ENCODE results near the gene CLK1.

- TF ChIP-seq, protein P1, sequence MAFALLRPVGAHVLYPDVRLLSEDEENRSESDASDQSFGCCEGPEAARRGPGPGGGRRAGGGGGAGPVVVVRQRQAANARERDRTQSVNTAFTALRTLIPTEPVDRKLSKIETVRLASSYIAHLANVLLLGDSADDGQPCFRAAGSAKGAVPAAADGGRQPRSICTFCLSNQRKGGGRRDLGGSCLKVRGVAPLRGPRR (CRISPR knock-in tag; IDR thresholded peaks at IDR 0.05): no peak
- TF ChIP-seq FOXA1 (IDR thresholded peaks at IDR 0.05; ENCODE audit: borderline replicate concordance): no peak
- TF ChIP-seq FOXJ2 (tag; IDR thresholded peaks at IDR 0.05): no peak
- TF ChIP-seq POLR2A (conservative IDR thresholded peaks at IDR 0.05): no peak
- TF ChIP-seq ZNF444 (CRISPR knock-in tag; IDR thresholded peaks at IDR 0.05): no peak
- TF ChIP-seq MAZ (CRISPR knock-in tag; conservative IDR thresholded peaks at IDR 0.05 in 1 of 2, IDR thresholded peaks at IDR 0.05 in 1 of 2): no peak
- TF ChIP-seq POLR2AphosphoS5 (IDR thresholded peaks at IDR 0.05; ENCODE audit: control insufficient read depth, insufficient read depth, low read depth, low read length): no peak
- TF ChIP-seq SMC3 (conservative IDR thresholded peaks at IDR 0.05; ENCODE audit: insufficient read depth, low read depth, low read length): no peak
- TF ChIP-seq, protein P2, sequence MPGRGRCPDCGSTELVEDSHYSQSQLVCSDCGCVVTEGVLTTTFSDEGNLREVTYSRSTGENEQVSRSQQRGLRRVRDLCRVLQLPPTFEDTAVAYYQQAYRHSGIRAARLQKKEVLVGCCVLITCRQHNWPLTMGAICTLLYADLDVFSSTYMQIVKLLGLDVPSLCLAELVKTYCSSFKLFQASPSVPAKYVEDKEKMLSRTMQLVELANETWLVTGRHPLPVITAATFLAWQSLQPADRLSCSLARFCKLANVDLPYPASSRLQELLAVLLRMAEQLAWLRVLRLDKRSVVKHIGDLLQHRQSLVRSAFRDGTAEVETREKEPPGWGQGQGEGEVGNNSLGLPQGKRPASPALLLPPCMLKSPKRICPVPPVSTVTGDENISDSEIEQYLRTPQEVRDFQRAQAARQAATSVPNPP (IDR thresholded peaks at IDR 0.05; ENCODE audit: borderline replicate concordance, insufficient read depth, insufficient read length): no peak
- TF ChIP-seq ZNF830 (CRISPR knock-in tag; IDR thresholded peaks at IDR 0.05): no peak
- no peak for TF ChIP-seq HDAC2 (IDR thresholded peaks at IDR 0.05)
These were observed 42.7 kb downstream of the CLK1 start for GRCh38 chr2:200821686-200822245.

All from K562 (cell line).